HL-60 (cell line): ENCODE data around the gene PRX.
"Not testable (repeated sequence)": the region's sequence is repeated elsewhere in the genome, so short reads cannot be mapped to it uniquely, and the experiment has no call there.

ENCODE experiments used
- DNase-seq, 2 experiments: peaks; one replicate each; pipeline ENCODE4 v3.0.0-alpha.2; 2010 to 2020; ENCODE audit warnings: low read depth in 1 of 2, low spot score in 1 of 2
- H3K27ac ChIP-seq: fragments of 250-450 bp; sonication (Bioruptor Pico); replicated peaks from 2 replicates; pipeline ENCODE4 v1.5.1; 2020; ENCODE audit warnings: mild to moderate bottlenecking, moderate library complexity
- H3K27me3 ChIP-seq: fragments of 250-450 bp; sonication (Bioruptor Pico); 2 replicates; pipeline ENCODE4 v1.5.1; 2021; ENCODE audit warnings: mild to moderate bottlenecking, moderate library complexity; ENCODE audit not compliant: insufficient read depth, poor library complexity, severe bottlenecking
- H3K4me3 ChIP-seq: replicated peaks from 2 replicates; pipeline ENCODE4 v1.5.1; 2011; ENCODE audit warnings: mild to moderate bottlenecking, control low read depth, low read length; ENCODE audit not compliant: insufficient read depth
- GABPA ChIP-seq: IDR thresholded peaks from 2 replicates; pipeline ENCODE4 v1.6.1; 2012; ENCODE audit warnings: low read depth
- POLR2AphosphoS5 ChIP-seq: IDR thresholded peaks from 2 replicates; pipeline ENCODE4 v1.6.1; 2012; ENCODE audit warnings: low read depth
- SPI1 ChIP-seq: IDR thresholded peaks from 2 replicates; pipeline ENCODE4 v1.6.1; 2012; ENCODE audit warnings: low read depth, mild to moderate bottlenecking, borderline replicate concordance
- TF ChIP-seq, protein P1 (sequence below): IDR thresholded peaks from one replicate; pipeline ENCODE4 v1.5.1; 2011; ENCODE audit warnings: low read length, control low read depth, inconsistent platforms; ENCODE audit not compliant: insufficient read depth
- TF ChIP-seq, protein P2 (sequence below): IDR thresholded peaks from 2 replicates; pipeline ENCODE4 v1.6.1; 2012; ENCODE audit warnings: low read depth; ENCODE audit not compliant: insufficient replicate concordance

The PRX gene

DNA sequence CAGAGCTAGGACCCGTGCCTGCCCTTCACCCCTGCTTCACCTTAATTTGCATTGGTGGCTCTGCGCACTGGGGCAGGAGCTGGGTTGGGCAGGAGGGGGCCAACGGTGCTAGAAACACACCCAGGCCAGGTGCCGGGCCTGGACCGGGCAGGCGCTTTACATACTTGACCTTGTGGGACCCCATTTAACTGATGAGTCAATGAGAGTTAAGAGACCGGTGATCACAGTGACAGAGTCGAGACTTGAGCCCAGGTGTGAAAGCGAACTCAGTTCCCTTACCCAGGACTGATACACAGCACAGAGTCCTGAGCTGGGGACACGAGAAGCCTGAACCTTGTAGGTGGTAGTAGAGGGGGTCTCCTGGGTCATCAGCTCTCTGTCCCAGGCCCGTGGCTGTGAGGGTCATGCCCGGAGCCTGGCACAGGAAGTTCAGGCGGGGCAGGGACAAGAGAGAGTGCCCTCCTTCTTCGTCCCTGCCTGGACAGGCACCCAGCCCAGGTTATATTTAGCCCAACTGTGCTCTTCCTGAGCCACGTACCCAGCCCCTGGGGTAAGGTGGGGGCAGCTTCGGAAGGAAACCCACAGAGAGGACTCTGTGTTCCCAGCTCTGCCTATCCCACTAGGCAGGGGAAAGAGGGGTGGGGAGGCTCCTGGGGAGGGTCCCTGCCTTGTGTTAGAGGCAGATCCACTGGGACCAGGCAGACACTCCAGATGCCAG, 1.9 kb downstream of the PRX start:
- H3K4me3 ChIP-seq = no peak overlapping the region
- no peak for DNase-seq
- H3K27ac ChIP-seq = no peak overlapping the region
- TF ChIP-seq POLR2AphosphoS5 = no peak
- no peak for TF ChIP-seq GABPA
- TF ChIP-seq, protein P1, sequence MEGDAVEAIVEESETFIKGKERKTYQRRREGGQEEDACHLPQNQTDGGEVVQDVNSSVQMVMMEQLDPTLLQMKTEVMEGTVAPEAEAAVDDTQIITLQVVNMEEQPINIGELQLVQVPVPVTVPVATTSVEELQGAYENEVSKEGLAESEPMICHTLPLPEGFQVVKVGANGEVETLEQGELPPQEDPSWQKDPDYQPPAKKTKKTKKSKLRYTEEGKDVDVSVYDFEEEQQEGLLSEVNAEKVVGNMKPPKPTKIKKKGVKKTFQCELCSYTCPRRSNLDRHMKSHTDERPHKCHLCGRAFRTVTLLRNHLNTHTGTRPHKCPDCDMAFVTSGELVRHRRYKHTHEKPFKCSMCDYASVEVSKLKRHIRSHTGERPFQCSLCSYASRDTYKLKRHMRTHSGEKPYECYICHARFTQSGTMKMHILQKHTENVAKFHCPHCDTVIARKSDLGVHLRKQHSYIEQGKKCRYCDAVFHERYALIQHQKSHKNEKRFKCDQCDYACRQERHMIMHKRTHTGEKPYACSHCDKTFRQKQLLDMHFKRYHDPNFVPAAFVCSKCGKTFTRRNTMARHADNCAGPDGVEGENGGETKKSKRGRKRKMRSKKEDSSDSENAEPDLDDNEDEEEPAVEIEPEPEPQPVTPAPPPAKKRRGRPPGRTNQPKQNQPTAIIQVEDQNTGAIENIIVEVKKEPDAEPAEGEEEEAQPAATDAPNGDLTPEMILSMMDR = no peak
- no peaks in the 10 kb centered on the region for H3K27me3 ChIP-seq

DNA sequence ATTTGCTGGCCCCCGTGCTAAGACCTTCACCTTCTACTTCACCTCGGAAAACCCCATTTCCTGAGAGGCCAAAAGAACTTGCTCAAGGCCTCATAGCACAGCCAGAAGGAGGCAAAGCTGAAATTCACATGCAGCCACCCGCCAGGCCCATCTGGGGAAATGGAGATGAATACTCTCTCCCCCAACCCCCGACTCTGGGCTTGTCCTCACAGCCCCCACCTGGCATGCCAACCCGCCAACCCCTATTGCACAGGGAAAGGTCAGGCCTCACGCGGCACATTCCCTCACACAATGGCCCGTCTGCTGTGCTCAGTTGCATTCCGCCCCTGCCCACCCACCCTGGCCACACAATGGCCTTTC, 3.2 kb downstream of the PRX start:
- DNase-seq = no peak
- TF ChIP-seq POLR2AphosphoS5 (no peak), GABPA (no peak), SPI1 (no peak)
- TF ChIP-seq, protein P2, sequence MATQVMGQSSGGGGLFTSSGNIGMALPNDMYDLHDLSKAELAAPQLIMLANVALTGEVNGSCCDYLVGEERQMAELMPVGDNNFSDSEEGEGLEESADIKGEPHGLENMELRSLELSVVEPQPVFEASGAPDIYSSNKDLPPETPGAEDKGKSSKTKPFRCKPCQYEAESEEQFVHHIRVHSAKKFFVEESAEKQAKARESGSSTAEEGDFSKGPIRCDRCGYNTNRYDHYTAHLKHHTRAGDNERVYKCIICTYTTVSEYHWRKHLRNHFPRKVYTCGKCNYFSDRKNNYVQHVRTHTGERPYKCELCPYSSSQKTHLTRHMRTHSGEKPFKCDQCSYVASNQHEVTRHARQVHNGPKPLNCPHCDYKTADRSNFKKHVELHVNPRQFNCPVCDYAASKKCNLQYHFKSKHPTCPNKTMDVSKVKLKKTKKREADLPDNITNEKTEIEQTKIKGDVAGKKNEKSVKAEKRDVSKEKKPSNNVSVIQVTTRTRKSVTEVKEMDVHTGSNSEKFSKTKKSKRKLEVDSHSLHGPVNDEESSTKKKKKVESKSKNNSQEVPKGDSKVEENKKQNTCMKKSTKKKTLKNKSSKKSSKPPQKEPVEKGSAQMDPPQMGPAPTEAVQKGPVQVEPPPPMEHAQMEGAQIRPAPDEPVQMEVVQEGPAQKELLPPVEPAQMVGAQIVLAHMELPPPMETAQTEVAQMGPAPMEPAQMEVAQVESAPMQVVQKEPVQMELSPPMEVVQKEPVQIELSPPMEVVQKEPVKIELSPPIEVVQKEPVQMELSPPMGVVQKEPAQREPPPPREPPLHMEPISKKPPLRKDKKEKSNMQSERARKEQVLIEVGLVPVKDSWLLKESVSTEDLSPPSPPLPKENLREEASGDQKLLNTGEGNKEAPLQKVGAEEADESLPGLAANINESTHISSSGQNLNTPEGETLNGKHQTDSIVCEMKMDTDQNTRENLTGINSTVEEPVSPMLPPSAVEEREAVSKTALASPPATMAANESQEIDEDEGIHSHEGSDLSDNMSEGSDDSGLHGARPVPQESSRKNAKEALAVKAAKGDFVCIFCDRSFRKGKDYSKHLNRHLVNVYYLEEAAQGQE = no peak
- TF ChIP-seq, protein P1 = no peak
- no peaks in the 10 kb centered on the region for H3K27me3 ChIP-seq
- no peak overlapping the region for H3K4me3 ChIP-seq
- no peak overlapping the region for H3K27ac ChIP-seq

DNA sequence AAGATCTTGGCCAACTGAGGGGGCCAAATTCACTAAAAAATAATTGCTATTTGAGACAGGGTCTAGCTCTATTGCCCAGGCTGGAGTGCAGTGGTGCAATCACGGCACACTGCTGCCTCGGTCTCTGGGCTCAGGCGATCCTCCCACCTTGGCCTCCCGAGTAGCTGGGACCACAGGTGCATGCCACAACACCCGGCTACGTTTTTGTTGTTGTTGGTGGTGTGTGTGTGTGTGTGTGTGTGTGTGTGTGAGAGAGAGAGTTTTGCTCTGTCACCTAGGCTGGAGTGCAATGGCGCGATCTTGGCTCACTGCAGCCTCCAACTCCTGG, 4.6 kb downstream of the PRX start:
- not testable (repeated sequence) for H3K4me3 ChIP-seq, H3K27ac ChIP-seq, DNase-seq, H3K27me3 ChIP-seq

DNA sequence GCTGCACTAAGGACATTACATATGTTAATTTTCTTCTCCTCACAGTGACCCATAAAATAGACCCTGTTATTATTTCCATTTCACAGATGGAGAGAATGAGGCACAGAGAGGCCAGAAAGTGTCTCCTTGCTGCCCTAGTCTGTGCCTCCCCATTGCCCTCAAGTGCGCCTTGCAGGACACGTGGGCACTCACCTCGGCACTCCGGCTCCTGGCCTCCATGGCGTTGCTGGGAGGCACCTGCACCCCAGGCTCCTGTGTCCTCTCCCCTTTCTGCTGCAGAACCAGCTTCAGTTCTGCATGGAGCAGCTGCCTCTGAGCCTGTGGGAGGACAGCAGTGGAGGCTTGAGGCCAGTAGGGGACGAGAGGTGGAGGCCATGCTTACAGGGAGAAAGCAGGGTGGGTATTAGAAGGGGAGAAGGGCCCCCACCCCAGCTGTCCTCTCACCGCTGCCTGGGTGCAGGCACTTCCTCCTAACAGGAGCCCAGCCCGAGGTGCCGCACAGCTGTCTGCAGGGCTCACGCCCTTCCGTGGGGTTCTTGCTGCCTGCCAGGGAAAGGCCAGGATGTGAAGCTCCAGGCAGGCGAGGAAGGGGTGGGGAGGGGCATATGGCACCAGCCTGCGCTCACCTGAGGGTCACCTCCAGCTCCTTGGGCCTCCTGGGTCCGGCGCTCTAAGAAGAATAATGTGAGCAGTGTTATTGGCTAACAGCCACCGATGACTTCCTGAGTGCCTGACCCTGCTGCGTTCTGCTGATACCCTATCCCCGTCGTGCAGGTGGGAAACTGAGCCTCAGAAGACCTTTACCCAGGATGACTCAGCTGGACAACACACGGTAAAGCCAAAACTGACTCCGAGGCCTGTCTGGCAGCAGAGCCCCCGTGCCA, 5.2 kb downstream of the PRX start:
- peaks cover 3% of the 10 kb centered on the region for H3K27me3 ChIP-seq
- no peak overlapping the region for H3K27ac ChIP-seq
- H3K4me3 ChIP-seq = peak overlapping the region; percentile 15; the same call in 1 of the 2 replicates
- peak in 1 of 2 experiments; percentile 54 for DNase-seq
- peak; percentile 78 for TF ChIP-seq SPI1
- TF ChIP-seq, protein P2 = no peak
